ENCODE data around the gene KRTAP10-1. TPM values are rescaled to one million over a fixed set of nuclear protein-coding genes. Genes with fewer than 3 reads are reported as not detected.

KRTAP10-1 gene
- total and polyA plus RNA-seq, 2 of the 8 experiments (the other 6 are each of a cell fraction or from before 2014, with no cell fraction given) = 0.08 TPM; not detected in 1

DNA sequence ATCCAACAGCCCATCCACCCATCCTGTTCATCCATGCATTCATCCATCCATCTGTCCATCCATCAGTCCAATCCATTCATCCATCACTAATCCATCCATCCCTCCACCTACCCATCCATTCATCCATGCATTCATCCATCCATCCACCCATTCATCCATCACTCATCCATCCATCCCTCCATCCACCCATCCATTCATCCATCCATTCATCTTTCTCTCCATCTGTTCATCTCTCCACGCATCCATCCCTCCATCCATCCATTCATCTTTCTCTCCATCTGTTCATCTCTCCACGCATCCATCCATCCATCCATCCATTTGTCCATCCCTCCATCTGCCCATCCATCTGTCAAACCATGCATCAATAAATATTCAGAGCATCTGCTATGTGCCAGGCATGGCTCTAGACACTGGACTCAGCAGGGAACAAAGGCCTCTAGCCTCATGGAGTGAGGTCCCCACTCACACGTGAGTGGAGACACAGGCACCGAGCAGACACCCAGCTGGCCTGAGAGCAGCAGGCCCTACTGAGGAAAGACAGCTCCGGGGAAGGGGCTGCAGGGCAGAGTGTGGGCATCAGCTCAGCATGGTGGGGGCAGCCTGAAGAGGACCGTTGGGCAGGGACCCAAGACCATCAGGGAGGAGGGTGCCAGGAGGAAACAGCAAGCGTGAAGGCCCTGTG is 9.6 kb downstream of the KRTAP10-1 start (continued):
- TF ChIP-seq FOSL1 (IDR thresholded peaks at IDR 0.05; ENCODE audit: insufficient read depth, low read depth, low read length) (no peak), ASH2L (IDR thresholded peaks at IDR 0.05; ENCODE audit: low read length) (no peak), HDAC2 (IDR thresholded peaks at IDR 0.05; ENCODE audit: borderline replicate concordance in 1 of 2, low read depth in 2 of 2, low read length in 2 of 2) (no peak), NANOG (IDR thresholded peaks at IDR 0.05; ENCODE audit: insufficient read depth, low read depth, low read length, poor library complexity, severe bottlenecking) (no peak), NRF1 (IDR thresholded peaks at IDR 0.05; ENCODE audit: low read depth, low read length) (no peak), RFX5 (IDR thresholded peaks at IDR 0.05; ENCODE audit: borderline replicate concordance, low read depth, low read length) (no peak), POU5F1 (IDR thresholded peaks at IDR 0.05; ENCODE audit: low read depth, low read length) (no peak), POLR2A (IDR thresholded peaks at IDR 0.05; ENCODE audit: control extremely low read depth in 1 of 2, low read depth in 2 of 2, low read length in 2 of 2) (no peak)
- TF ChIP-seq, protein P1, sequence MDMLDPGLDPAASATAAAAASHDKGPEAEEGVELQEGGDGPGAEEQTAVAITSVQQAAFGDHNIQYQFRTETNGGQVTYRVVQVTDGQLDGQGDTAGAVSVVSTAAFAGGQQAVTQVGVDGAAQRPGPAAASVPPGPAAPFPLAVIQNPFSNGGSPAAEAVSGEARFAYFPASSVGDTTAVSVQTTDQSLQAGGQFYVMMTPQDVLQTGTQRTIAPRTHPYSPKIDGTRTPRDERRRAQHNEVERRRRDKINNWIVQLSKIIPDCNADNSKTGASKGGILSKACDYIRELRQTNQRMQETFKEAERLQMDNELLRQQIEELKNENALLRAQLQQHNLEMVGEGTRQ (IDR thresholded peaks at IDR 0.05; ENCODE audit: low read length) = no peak

Data from H1 (cell line).